Adrenal gland (tissue), 5 donors: ENCODE measurements around the gene RBX1.
"Not testable (repeated sequence)": the region's sequence is repeated elsewhere in the genome, so short reads cannot be mapped to it uniquely, and the experiment has no call there.

Experiments used
- CTCF ChIP-seq, 6 experiments: fragments of 450-650 bp in 4 of 6; fragments of 200-600 bp in 2 of 6; sonication (generic) in 1 of 6; IDR thresholded peaks; 1 replicate in 5 of 6; 2 replicates in 1 of 6; pipeline versions ENCODE4 v1.5.1 to v1.8.0; 2016 to 2021; ENCODE audit warnings: antibody characterized with exemption in 6 of 6, mild to moderate bottlenecking in 2 of 6, moderate library complexity in 1 of 6
- POLR2A ChIP-seq, 2 donors: fragments of 450-650 bp; IDR thresholded peaks; one replicate each; pipeline ENCODE4 v1.6.1; 2017; ENCODE audit warnings: antibody characterized with exemption in 2 of 2, mild to moderate bottlenecking in 2 of 2, moderate library complexity in 1 of 2
- donor health status: DM: no; HTN: no; CAD: no.

GRCh38 chr22:40912987-40913386 is 38.2 kb upstream of the RBX1 start:
- TF ChIP-seq CTCF, POLR2A (IDR thresholded peaks at IDR 0.05): not testable (repeated sequence)
